ENCODE measurements around the gene OR4C12.
"Not testable (repeated sequence)": the region's sequence is repeated elsewhere in the genome, so short reads cannot be mapped to it uniquely, and the experiment has no call there.

OR4C12 gene

DNA sequence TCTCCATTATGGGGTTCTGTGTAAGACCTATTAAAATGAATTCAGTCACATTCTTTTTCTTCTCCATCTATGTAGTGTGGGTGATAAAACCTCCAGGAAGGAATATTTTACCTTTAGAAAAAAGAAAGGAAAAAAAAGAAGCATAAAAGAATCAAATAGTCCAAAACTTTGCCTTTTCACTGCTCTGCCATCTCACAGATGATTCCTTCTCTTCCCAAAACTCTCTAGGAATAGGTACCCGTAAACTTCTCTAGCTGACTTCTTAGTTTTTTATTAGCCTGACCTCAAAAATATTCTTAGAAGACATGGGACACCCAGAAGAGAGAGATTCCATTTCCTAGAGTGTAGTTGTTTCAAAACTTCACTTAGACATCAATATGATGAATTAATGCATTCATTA is at the start of gene OR4C12:
Gene OR4C12 (minus strand): TSS at position 101 of the 400 bp plus-strand sequence. CDS start 34 bp downstream, at position 67.
- DNase-seq, result not testable (repeated sequence)

DNA sequence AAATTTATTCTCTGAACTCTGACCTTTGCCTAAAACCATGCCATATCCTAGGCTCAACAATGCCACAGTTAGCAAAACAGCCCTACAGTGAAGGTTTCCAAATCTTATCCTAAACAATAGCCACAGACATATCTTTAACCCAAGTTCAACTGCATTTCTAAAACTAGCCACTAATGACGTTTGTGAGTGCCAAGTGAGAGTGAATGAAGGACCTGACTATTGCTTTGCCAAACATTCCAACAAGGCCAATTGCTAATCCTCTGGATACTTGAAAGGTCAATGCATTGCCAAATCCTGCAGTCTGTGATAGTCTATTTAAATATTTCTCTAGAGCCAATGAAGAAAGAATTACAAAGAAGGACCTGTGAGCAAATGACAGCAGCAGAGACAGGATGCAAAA is 47.9 kb upstream of the OR4C12 start:
- DNase-seq, result no peak

DNA sequence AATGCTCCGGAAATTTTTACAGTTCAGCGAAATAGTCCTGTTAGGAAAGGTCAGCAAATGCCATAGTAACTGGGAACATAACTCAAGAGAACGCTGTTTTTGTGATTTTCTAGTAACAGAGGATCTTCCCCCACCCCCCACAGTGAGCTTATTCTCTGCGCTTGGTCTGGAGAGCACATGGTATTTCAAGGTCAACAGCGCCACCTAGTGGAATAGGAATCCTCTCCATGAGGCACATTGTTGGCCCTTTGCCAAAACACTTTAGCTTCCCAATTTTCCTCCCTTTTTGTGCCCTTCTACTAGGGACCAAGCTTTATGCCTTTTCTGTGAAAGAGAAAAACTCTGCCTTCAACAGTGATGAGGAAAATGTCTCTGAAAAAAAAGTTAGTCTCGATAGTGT is 13.2 kb upstream of the OR4C12 start:
- DNase-seq, result no peak

DNA sequence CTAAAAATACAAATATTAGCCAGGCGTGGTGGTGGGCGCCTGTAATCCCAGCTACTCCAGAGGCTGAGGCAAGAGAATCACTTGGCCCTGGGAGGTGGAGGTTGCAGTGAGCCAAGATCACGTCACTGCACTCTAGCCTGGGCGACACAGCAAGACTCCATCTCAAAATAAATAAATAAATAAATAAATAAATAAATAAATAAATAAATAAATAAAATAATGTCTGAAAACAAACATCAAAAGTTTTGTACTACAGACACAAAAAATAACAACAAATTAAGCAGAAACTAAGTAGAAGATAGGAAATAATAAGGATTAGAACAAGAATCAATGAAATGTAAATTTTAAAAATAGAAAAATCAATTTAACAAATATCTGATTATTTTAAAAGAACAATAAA is 8.9 kb downstream of the OR4C12 start:
- not testable (repeated sequence) for DNase-seq

DNA sequence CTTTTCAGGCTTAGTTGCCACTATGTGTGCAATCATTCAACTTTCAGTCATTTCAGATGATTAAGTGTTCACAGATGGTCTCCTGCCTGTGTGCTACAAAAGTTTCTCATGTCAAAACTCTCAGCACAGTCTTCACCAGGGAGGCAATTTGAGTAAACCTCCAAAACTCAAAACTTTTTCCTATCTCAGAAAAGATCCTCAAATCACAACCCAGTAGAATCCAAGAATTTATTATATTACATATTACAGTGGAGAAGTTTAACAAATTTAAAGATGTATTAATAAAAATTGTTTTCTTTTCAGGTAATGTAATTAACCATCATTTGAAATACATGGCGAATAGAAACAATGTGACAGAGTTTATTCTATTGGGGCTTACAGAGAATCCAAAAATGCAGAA is 30.2 kb downstream of the OR4C12 start, which contains the start of gene OR4C13:
Gene OR4C13 (plus strand): TSS at position 301 of the 400 bp plus-strand sequence. CDS start 32 bp downstream, at position 333.
- no peak for DNase-seq

DNA sequence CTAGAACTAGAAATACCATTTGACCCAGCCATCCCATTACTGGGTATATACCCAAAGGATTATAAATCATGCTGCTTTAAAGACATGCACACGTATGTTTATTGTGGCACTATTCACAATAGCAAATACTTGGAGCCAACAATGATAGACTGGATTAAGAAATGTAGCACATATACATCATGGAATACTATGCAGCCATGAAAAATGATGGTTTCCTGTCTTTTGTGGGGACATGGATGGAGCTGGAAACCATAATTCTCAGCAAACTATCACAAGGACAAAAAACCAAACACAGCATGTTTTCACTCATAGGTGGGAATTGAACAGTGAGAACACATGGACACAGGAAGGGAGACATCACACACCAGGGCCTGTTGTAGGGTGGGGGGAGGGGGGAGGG is 33.6 kb downstream of the OR4C12 start:
- DNase-seq, result not testable (repeated sequence)
